ENCODE data around the gene F13A1. TPM values are rescaled to one million over a fixed set of nuclear protein-coding genes. Genes with fewer than 3 reads are reported as not detected.

F13A1 gene
- total and polyA plus RNA-seq, 2 donors (not counting 3 experiments of a cell fraction or from before 2014, with no cell fraction given) = not detected

DNA sequence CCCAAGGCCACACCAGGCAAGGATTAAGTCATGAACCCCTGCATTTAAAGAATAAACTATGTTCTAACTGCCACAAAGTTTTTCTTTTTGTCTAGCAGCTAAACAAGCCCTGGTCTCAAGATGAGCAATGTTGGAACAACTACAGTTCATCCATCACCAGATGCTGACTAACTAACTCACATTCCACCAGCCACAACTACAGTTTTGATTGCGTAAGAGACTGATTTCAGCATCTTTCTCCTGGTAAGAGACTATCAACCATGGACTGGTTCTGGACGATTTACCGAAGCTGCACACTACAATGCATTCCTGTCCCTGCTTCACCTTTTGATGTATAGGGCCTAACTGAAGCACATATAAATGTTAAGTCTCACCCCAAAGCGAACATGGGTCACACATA, 43.0 kb downstream of the F13A1 start:
- no peak for FAIRE-seq
- no peaks in the 10 kb centered on the region for H3K27me3 ChIP-seq (ENCODE audit: control insufficient read depth in 2 of 2, insufficient read depth in 2 of 2, low read length in 2 of 2)
- no peak overlapping the region for H3K4me2 ChIP-seq (ENCODE audit: insufficient read depth, low read length)
- ChIA-PET POLR2A (no interaction called here), CTCF (no interaction called here)
- TF ChIP-seq, protein P1, sequence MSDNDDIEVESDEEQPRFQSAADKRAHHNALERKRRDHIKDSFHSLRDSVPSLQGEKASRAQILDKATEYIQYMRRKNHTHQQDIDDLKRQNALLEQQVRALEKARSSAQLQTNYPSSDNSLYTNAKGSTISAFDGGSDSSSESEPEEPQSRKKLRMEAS (IDR thresholded peaks at IDR 0.05; ENCODE audit: insufficient read depth, insufficient read length) = no peak
- TF ChIP-seq, protein P2, sequence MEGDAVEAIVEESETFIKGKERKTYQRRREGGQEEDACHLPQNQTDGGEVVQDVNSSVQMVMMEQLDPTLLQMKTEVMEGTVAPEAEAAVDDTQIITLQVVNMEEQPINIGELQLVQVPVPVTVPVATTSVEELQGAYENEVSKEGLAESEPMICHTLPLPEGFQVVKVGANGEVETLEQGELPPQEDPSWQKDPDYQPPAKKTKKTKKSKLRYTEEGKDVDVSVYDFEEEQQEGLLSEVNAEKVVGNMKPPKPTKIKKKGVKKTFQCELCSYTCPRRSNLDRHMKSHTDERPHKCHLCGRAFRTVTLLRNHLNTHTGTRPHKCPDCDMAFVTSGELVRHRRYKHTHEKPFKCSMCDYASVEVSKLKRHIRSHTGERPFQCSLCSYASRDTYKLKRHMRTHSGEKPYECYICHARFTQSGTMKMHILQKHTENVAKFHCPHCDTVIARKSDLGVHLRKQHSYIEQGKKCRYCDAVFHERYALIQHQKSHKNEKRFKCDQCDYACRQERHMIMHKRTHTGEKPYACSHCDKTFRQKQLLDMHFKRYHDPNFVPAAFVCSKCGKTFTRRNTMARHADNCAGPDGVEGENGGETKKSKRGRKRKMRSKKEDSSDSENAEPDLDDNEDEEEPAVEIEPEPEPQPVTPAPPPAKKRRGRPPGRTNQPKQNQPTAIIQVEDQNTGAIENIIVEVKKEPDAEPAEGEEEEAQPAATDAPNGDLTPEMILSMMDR (IDR thresholded peaks at IDR 0.05; ENCODE audit: extremely low read depth in 1 of 2, insufficient read depth in 1 of 2, low read depth in 1 of 2, low read length in 2 of 2) = no peak
- TF ChIP-seq POLR2AphosphoS5 (IDR thresholded peaks at IDR 0.05; ENCODE audit: insufficient read depth, low read depth, low read length) (no peak), MYC (IDR thresholded peaks at IDR 0.05; ENCODE audit: low read depth, low read length) (no peak), JUN (IDR thresholded peaks at IDR 0.05; ENCODE audit: borderline replicate concordance, insufficient read depth, insufficient read length, low read depth) (no peak), POLR2A (IDR thresholded peaks at IDR 0.05; ENCODE audit: low read depth, low read length) (no peak), FOS (IDR thresholded peaks at IDR 0.05; ENCODE audit: borderline replicate concordance, insufficient read depth, low read length) (no peak), EZH2 (IDR thresholded peaks at IDR 0.05; ENCODE audit: borderline replicate concordance, low read depth, low read length, severe bottlenecking) (no peak), GATA2 (IDR thresholded peaks at IDR 0.05; ENCODE audit: insufficient read depth, insufficient read length, low read depth, low read length) (no peak)
- no peaks in the 10 kb centered on the region for H3K36me3 ChIP-seq (ENCODE audit: control insufficient read depth in 2 of 2, extremely low read depth in 1 of 2, insufficient read depth in 2 of 2, low read length in 2 of 2)
- no peaks in the 10 kb centered on the region for H3K79me2 ChIP-seq (ENCODE audit: control insufficient read depth, insufficient read depth, low read length)
- BruUV-seq (replicated peaks) = no TSS peak
- H3K27ac ChIP-seq (ENCODE audit: insufficient read depth, low read depth, low read length) = no peak overlapping the region
- H3K4me1 ChIP-seq (ENCODE audit: control insufficient read depth, extremely low read depth, insufficient read depth, low read length) = no peaks in the 10 kb centered on the region
- no peaks in the 10 kb centered on the region for H3K9me3 ChIP-seq (replicated peaks; ENCODE audit: control insufficient read depth, insufficient read depth, low read length)
- no peak overlapping the region for H3K4me3 ChIP-seq (replicated peaks in 1 of 3; ENCODE audit: insufficient read depth in 1 of 3, low read depth in 1 of 3, low read length in 3 of 3)
- dilution Hi-C loops (cut with MboI; ENCODE audit: extremely low pct_ligation_motif_present, low sequenced_read_pairs) (no loop called here), intact Hi-C loops (cut with micrococcal nuclease) (no loop called here)
- H3K9ac ChIP-seq (replicated peaks; ENCODE audit: extremely low read depth, insufficient read depth, low read length) = no peak overlapping the region
- H2AFZ ChIP-seq (ENCODE audit: low read depth, low read length) = no peak overlapping the region
- no peaks in the 10 kb centered on the region for H4K20me1 ChIP-seq (replicated peaks; ENCODE audit: control insufficient read depth, extremely low read depth, insufficient read depth, low read length)
- DNase-seq (ENCODE audit: low read depth, low spot score) = no peak
- H3K9me1 ChIP-seq (replicated peaks; ENCODE audit: control insufficient read depth, extremely low read depth, insufficient read depth, low read length) = no peaks in the 10 kb centered on the region
